ENCODE data around the gene KREMEN1.
"Not testable (repeated sequence)": the region's sequence is repeated elsewhere in the genome, so short reads cannot be mapped to it uniquely, and the experiment has no call there.

KREMEN1 gene

DNA sequence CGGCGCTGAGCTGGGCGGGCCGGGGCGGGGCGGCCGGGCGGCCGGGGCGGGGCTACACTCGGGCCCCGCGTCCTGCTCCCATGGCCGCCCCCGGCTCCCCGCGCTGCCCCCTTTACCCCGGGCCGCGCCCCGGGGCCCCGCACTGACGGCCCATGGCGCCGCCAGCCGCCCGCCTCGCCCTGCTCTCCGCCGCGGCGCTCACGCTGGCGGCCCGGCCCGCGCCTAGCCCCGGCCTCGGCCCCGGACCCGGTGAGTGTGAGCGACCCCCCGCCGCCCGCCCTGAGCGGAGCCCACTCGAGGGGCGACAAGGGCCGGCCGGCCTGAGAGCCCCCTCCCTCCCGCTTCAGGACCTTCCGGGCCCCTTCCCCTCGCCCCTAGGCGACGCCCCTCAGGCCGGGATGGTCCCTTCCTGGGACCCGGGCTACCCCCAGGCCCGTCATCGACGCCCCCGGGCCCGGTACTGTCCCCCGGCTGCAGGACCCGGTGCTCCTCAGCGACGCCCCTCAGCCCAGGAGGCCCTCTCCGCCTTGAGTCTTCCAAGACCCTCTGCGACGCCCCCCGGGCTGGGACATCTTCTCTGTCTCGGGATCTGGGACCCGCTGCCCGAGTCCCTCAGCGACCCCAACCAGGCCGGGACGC lies at the start of gene KREMEN1:
TSS of gene KREMEN1 (plus strand) at position 57 of the 639 bp plus-strand sequence. CDS start at position 153, 96 bp downstream.
- DNase-seq, result no peak

DNA sequence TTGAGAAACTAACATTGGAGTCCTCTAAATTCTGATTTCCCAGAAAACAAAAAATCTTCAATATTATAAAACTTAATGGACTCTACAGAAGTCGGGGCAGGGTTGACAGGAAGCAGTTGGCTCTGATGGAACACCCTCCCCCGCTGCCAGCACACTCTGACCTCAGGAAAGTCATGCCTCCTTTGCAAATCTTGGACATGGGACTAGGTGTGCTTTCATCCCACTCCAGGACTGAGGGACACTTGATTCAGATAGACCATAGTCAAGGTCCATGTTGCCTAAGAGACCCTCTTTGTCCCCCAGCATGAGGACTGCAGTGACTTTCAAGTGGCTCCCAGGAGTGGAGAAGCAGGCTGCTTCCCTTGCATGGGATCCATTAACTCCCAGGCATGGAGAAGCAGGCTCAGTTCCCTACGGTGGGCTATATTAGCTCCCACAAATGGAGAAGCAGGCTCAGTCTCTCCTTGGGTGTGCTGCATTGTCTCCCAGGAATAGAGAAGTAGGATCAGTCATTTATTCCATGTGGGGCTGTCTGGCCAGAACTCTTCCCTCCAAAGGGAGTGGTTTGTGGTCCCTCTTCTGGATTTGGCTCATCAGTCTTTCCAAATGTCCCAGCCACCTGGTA lies 49.6 kb upstream of the KREMEN1 start:
- no peak for DNase-seq

DNA sequence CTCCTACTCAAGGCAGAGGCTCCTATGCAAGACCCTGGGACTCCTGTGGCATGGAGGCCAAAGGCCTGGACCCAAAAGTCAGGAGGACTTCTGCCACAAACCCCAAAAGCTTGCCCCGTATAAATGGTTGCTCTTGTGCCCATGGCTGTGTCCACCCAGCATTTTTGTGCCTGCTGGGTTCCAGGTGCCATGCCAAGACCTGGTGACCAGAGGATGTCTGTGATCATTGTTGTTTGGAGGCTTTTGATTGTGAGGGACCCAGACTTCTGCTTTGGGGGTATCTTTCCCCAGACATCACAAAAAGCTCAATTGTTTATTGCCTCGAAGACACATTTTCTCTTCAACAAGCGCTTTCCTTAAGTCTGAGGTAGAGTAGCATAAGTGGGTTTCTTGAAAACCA lies 46.3 kb upstream of the KREMEN1 start:
- no peak for DNase-seq

DNA sequence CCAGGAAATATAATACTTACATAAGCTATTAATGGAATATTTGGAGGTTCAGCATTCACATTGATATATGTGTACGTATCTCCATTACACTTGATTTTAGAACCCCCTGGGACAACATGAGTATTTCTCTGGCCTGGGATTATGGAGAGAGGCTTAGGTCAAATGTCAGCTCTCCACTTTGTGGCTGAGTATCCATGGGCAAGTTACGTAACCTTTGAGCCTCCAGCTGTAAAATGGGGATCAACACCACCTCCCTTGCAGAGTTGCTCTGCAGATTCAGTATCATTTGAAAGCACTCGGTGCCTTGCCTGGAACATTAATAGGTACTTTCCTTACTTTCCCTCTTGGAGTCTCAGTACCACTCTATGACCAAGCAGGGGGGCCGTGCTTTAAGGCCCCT lies 44.4 kb upstream of the KREMEN1 start:
- no peak for DNase-seq

DNA sequence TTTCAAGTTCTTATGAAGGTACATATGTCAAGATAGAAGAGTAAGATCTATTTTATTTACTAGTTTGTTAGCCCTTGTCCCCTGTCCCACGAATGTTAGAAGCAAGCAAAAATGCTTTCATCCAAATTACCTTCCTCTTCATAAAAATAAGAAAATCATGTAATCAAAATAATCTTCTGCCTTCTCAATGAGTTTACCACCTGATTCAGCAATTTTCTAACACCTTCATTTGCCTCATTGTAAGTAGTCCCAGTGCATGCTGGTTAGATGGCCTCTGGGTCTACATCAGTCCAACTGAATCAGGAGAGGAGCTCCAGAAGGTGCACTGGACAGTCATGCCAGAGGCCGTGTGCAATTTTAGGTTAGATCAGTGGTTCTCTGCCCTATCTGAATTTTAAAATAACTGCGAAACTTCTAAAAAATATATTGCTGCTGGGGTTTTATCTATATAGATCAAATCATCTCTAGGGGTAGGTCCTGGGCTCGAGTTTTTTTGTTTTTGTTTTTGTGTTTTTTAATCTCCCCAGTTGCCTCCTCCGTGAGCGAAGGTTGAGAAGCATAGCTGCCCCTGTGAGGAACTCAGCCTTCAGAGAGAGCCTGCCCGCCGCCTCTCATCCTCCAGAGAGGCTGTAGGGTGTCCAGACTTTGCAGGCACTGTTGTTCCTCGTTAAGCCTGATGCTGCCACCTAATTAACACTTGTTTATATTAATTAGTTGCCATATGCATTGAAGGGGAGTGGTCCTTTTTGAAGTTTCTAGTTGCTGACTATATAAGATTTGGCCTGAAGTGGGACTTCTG lies 43.4 kb upstream of the KREMEN1 start:
- no peak for DNase-seq

DNA sequence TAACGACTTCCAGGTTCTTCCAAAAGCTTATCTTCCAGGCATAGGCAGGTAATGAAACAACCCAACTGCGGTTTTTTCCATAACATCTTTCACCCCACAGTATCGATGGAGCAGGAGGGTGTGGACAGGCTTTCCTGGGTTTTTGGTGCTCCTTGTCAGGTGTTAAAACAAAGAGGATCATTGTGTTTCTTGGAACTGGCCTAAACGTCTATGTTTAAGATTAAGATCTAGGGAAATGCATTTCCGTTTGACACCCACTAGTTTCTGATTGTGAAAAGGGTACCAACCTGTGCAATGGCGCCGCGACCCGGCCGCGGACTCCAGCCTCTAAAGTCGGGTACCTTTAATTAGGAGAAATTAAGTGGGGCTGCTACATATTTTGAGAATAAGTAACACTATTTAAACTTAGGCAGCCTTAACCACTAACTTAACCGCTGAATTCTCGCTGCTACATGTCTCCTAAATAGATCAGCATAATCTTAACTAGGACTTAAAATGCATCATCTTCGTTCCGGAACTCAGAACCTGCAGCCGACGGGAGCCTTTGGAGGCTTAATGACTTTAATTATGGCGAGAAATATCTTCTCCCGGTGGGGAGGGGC lies 42.7 kb upstream of the KREMEN1 start:
- DNase-seq, result no peak

- peak; percentile 36 for DNase-seq
Observed at GRCh38 chr22:29030618-29031226, 42.1 kb upstream of the KREMEN1 start.

DNA sequence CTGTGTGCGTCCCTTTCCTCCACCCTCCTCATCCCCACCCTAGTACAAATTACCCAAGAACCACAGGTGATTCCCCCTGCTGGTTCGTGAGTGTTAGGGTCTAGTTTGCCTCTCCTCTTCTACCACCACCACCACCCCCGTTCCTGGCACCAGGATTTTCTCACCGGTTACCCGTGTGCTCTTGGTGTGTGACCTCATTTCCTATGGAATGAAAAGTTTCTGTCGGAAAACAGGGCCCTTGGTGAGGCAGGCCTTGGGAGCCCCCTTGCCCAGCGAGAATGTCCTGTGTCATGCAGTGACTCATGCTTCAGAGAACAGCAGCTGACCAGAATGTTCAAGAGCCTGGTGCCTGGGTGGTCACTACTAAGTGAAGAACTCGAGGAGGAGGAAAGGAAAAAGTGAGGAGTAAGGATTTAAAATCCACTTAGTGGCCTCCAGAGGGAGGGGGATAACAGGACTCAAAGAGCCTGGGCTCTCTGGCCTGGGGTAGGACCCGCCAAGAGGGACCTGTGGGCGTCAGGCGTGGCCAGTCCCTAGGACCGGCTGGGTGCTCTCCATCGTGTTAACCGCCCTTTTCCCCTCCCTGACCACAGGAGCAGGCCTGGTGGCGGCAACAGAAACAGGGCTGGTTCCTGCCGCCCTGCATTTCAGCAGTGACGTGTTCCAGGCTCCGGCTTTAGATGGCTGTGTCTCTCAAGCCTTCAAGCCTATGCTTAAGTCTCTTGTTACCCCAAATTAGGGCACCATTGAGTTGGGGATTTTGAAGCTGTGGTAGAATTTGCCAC lies 41.4 kb upstream of the KREMEN1 start:
- DNase-seq, result no peak

DNA sequence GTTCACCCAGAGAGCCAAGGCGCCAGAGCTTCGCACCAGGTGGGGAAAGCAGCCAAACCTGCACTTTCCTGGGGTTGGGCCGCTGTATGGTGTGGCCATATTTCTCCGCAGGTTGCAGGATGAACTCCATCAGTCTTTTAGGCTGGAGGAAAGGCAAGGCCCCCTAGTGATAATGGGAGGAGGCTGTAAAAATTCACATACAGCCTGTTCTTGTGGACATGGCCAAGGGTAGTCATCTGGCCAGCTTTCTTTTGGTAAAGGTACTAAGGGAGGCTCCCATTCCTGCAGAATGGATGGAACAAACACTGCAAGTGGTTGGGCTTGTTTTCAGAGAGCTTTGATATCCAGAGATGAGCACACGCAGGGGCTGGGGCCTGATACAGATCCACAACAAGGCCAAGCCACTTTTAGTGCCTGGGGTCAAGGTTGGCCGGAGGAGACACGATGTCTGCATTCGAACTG lies 40.8 kb upstream of the KREMEN1 start:
- DNase-seq, result no peak

DNA sequence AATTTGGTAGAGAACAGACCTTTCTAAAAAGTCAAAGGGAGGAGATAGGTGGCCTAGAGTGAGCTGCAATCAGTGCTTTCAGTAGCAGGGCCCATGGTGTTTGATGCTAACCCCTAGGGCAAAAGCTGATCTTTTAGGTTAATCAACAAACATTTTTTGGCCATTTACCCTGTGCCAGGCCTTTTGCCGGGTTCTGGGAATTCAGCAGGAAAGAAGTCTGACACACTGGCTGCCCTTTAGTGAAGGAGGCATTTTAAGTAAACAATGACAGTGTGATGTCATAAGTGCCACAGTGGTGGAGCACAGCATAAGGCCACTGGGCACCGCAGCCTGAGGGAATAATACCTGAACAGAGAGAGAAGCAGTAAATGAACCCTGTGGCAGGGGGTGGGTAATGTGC lies 40.3 kb upstream of the KREMEN1 start:
- no peak for DNase-seq

- DNase-seq, result no peak
Observed at GRCh38 chr22:29037340-29037932, 35.4 kb upstream of the KREMEN1 start.

- no peak for DNase-seq
Observed at GRCh38 chr22:29039148-29039547, 33.7 kb upstream of the KREMEN1 start.

GRCh38 chr22:29039684-29040083 lies 33.2 kb upstream of the KREMEN1 start:
- DNase-seq, result not testable (repeated sequence)

GRCh38 chr22:29040385-29041275 lies 32.2 kb upstream of the KREMEN1 start:
- peak; percentile 62 for DNase-seq

DNA sequence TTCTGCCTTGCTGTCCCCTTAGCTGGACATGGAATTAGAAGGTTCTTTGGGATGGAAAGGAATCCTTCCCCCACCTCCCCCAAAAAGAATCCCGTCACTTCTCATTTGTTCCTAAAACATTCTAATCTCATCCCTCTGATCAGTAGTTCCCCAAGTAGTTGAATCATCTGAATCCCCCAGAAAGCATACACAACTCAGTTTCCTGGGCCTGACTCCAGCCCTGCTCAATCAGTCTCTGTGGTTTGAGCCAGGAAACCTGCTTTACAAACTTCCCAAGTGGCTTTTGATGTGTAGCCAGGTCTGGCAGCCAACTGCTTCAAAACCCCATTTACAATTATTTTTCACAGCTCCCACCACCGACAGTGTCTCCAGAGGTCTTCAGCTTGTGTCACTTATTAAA lies 31.4 kb upstream of the KREMEN1 start:
- DNase-seq, result peak; percentile 63

- no peak for DNase-seq
Observed at GRCh38 chr22:29043906-29044575, 28.8 kb upstream of the KREMEN1 start.

- no peak for DNase-seq
Observed at GRCh38 chr22:29044657-29045176, 28.1 kb upstream of the KREMEN1 start.

GRCh38 chr22:29048822-29049654 lies 23.8 kb upstream of the KREMEN1 start:
- no peak for DNase-seq

All from NCI-H446 treated with DMSO at 0.1 percent for 48 hours (cell line).